Measurements from ENCODE around the gene MCUB. TPM values are rescaled to one million over a fixed set of nuclear protein-coding genes. Genes with fewer than 3 reads are reported as not detected.
"Not testable (repeated sequence)": the region's sequence is repeated elsewhere in the genome, so short reads cannot be mapped to it uniquely, and the experiment has no call there.

Gene MCUB
- total and polyA plus RNA-seq, 7 donors, result 0.73 to 2.8 (median 1.5) TPM

GRCh38 chr4:109590905-109591304 lies 30.9 kb downstream of the MCUB start:
- Histone ChIP-seq H3K4me1 (no peaks in the 10 kb centered on the region), H3K9me3 (no peaks in the 10 kb centered on the region), H3K36me3 (ENCODE audit: insufficient read depth in 1 of 2, low read depth in 1 of 2) (no peaks in the 10 kb centered on the region), H3K27me3 (ENCODE audit: insufficient read depth in 3 of 3, low read length in 2 of 3) (no peaks in the 10 kb centered on the region), H3K4me3 (no peak overlapping the region), H3K27ac (no peak overlapping the region)
- 61 to 68% (median 67%) methylated on average over 3 of the region's 3 CpGs for WGBS, 3 donors
- no peak for TF ChIP-seq CTCF (IDR thresholded peaks at IDR 0.05)
- intact Hi-C loops (cut with DNase I), result no loop called here
- DNase-seq (no peak), ATAC-seq (no peak)

- Histone ChIP-seq H3K36me3 (ENCODE audit: insufficient read depth in 1 of 2, low read depth in 1 of 2) (no peaks in the 10 kb centered on the region), H3K9me3 (no peaks in the 10 kb centered on the region), H3K27ac (no peak overlapping the region), H3K4me3 (no peak overlapping the region), H3K4me1 (no peaks in the 10 kb centered on the region), H3K27me3 (ENCODE audit: insufficient read depth in 3 of 3, low read length in 2 of 3) (no peaks in the 10 kb centered on the region)
- no peak for ATAC-seq
- TF ChIP-seq CTCF (IDR thresholded peaks at IDR 0.05), result no peak
- intact Hi-C loops (cut with DNase I), result no loop called here
- no peak for DNase-seq
- 87 to 98% (median 93%) methylated on average over 1 of the region's 1 CpG for WGBS, 3 donors
Measured at GRCh38 chr4:109592367-109592766, 32.3 kb downstream of the MCUB start.

- 77 to 82% (median 80%) methylated on average over 3 of the region's 3 CpGs for WGBS, 3 donors
Measured at GRCh38 chr4:109595123-109595522, 35.1 kb downstream of the MCUB start.

GRCh38 chr4:109596420-109597085 lies 36.5 kb downstream of the MCUB start:
- 63 to 88% (median 65%) methylated on average over 2 to 5 of the region's 7 CpGs for WGBS, 3 donors
- H3K36me3 ChIP-seq (ENCODE audit: insufficient read depth in 1 of 2, low read depth in 1 of 2); H3K27ac ChIP-seq; ATAC-seq; H3K4me3 ChIP-seq; H3K4me1 ChIP-seq; DNase-seq; intact Hi-C loops (cut with DNase I); H3K27me3 ChIP-seq (ENCODE audit: insufficient read depth in 3 of 3, low read length in 2 of 3); H3K9me3 ChIP-seq: not testable (repeated sequence)

More at GRCh38 chr4:109595123-109595522, 35.1 kb downstream of the MCUB start:
- H3K36me3 ChIP-seq (ENCODE audit: insufficient read depth in 1 of 2, low read depth in 1 of 2); intact Hi-C loops (cut with DNase I); H3K4me3 ChIP-seq; H3K4me1 ChIP-seq; ATAC-seq; H3K27ac ChIP-seq; H3K9me3 ChIP-seq; H3K27me3 ChIP-seq (ENCODE audit: insufficient read depth in 3 of 3, low read length in 2 of 3); DNase-seq: not testable (repeated sequence)

GRCh38 chr4:109599046-109599652 lies 39.1 kb downstream of the MCUB start:
- no peaks in the 10 kb centered on the region for H3K27me3 ChIP-seq (ENCODE audit: insufficient read depth in 3 of 3, low read length in 2 of 3)
- TF ChIP-seq CTCF (IDR thresholded peaks at IDR 0.05), result no peak
- no peak overlapping the region for H3K4me3 ChIP-seq
- H3K36me3 ChIP-seq (ENCODE audit: insufficient read depth in 1 of 2, low read depth in 1 of 2), result no peaks in the 10 kb centered on the region
- no peak for DNase-seq
- no peak overlapping the region for H3K27ac ChIP-seq
- no peak for ATAC-seq
- intact Hi-C loops (cut with DNase I), result no loop called here
- no peaks in the 10 kb centered on the region for H3K4me1 ChIP-seq
- 90 to 96% (median 94%) methylated on average over 6 of the region's 6 CpGs for WGBS, 3 donors
- H3K9me3 ChIP-seq, result no peaks in the 10 kb centered on the region
